Liver (tissue), 3 donors: Measurements from ENCODE around the gene DIAPH2.

Source experiments
- FOXA1 ChIP-seq: IDR thresholded peaks from 2 replicates; pipeline ENCODE4 v1.6.1; 2016; ENCODE audit warnings: antibody characterized with exemption
- FOXA2 ChIP-seq: IDR thresholded peaks from 2 replicates; pipeline ENCODE4 v1.6.1; 2016; ENCODE audit warnings: antibody characterized with exemption
- GABPA ChIP-seq, 2 donors: IDR thresholded peaks in 1 of 2; conservative IDR thresholded peaks in 1 of 2; 2 replicates each; pipeline ENCODE4 v1.6.1; 2016; ENCODE audit warnings: antibody characterized with exemption in 2 of 2, mild to moderate bottlenecking in 1 of 2, moderate library complexity in 1 of 2
- JUND ChIP-seq, 2 donors: IDR thresholded peaks; 2 replicates each; pipeline ENCODE4 v1.6.1; 2016; ENCODE audit warnings: antibody characterized with exemption in 2 of 2
- MAX ChIP-seq: IDR thresholded peaks from 2 replicates; pipeline ENCODE4 v1.6.1; 2016; ENCODE audit warnings: antibody characterized with exemption
- RAD21 ChIP-seq, 2 donors: IDR thresholded peaks; 2 replicates each; pipeline ENCODE4 v1.6.1; 2016; ENCODE audit warnings: antibody characterized with exemption in 2 of 2, mild to moderate bottlenecking in 2 of 2
- RXRA ChIP-seq, 2 donors: IDR thresholded peaks; 2 replicates each; pipeline ENCODE4 v1.6.1; 2017 to 2018; ENCODE audit warnings: antibody characterized with exemption in 2 of 2, mild to moderate bottlenecking in 1 of 2
- TAF1 ChIP-seq: conservative IDR thresholded peaks from 2 replicates; pipeline ENCODE4 v1.6.1; 2016; ENCODE audit warnings: antibody characterized with exemption, mild to moderate bottlenecking
- YY1 ChIP-seq: IDR thresholded peaks from 2 replicates; pipeline ENCODE4 v1.6.1; 2016; ENCODE audit warnings: antibody characterized with exemption, mild to moderate bottlenecking
- TF ChIP-seq, protein P1 (sequence below): fragments of 150-350 bp; IDR thresholded peaks from 2 replicates; pipeline ENCODE4 v1.5.1; 2017; ENCODE audit warnings: improper control_type of control experiment, low read depth, low read length; ENCODE audit not compliant: missing input control
- TF ChIP-seq, protein P2 (sequence below): IDR thresholded peaks from 2 replicates; pipeline ENCODE4 v1.6.1; 2016; ENCODE audit warnings: antibody characterized with exemption
- donor health status: healthy.
- donor health status: healthy.

- TF ChIP-seq, protein P1, sequence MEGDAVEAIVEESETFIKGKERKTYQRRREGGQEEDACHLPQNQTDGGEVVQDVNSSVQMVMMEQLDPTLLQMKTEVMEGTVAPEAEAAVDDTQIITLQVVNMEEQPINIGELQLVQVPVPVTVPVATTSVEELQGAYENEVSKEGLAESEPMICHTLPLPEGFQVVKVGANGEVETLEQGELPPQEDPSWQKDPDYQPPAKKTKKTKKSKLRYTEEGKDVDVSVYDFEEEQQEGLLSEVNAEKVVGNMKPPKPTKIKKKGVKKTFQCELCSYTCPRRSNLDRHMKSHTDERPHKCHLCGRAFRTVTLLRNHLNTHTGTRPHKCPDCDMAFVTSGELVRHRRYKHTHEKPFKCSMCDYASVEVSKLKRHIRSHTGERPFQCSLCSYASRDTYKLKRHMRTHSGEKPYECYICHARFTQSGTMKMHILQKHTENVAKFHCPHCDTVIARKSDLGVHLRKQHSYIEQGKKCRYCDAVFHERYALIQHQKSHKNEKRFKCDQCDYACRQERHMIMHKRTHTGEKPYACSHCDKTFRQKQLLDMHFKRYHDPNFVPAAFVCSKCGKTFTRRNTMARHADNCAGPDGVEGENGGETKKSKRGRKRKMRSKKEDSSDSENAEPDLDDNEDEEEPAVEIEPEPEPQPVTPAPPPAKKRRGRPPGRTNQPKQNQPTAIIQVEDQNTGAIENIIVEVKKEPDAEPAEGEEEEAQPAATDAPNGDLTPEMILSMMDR, result no peak
- TF ChIP-seq, protein P2, sequence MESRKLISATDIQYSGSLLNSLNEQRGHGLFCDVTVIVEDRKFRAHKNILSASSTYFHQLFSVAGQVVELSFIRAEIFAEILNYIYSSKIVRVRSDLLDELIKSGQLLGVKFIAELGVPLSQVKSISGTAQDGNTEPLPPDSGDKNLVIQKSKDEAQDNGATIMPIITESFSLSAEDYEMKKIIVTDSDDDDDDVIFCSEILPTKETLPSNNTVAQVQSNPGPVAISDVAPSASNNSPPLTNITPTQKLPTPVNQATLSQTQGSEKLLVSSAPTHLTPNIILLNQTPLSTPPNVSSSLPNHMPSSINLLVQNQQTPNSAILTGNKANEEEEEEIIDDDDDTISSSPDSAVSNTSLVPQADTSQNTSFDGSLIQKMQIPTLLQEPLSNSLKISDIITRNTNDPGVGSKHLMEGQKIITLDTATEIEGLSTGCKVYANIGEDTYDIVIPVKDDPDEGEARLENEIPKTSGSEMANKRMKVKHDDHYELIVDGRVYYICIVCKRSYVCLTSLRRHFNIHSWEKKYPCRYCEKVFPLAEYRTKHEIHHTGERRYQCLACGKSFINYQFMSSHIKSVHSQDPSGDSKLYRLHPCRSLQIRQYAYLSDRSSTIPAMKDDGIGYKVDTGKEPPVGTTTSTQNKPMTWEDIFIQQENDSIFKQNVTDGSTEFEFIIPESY, result no peak
- TF ChIP-seq GABPA (IDR thresholded peaks at IDR 0.05 in 1 of 2, conservative IDR thresholded peaks at IDR 0.05 in 1 of 2) (no peak), FOXA2 (no peak), JUND (IDR thresholded peaks at IDR 0.05) (no peak), MAX (no peak), YY1 (no peak), RAD21 (IDR thresholded peaks at IDR 0.05) (no peak), TAF1 (no peak), FOXA1 (no peak), RXRA (IDR thresholded peaks at IDR 0.05) (no peak)
Measured at GRCh38 chrX:96791559-96791958, 106.9 kb downstream of the DIAPH2 start.
